ENCODE measurements around the gene PTGER2.

Gene PTGER2

GRCh38 chr14:52307376-52307775 lies 6.7 kb upstream of the PTGER2 start:
- DNase-seq, result no peak

- DNase-seq, result no peak
These were observed 6.2 kb upstream of the PTGER2 start for GRCh38 chr14:52307905-52308304.

GRCh38 chr14:52310541-52310940 lies 3.6 kb upstream of the PTGER2 start:
- DNase-seq, result no peak

GRCh38 chr14:52312931-52313355 lies 1.2 kb upstream of the PTGER2 start:
- DNase-seq, result no peak

- DNase-seq, result no peak
These were observed 650 bp upstream of the PTGER2 start for GRCh38 chr14:52313462-52313861.

GRCh38 chr14:52314595-52315354 lies 663 bp downstream of the PTGER2 start:
- DNase-seq, result no peak

GRCh38 chr14:52315355-52315718 lies 1.2 kb downstream of the PTGER2 start:
- no peak for DNase-seq

GRCh38 chr14:52318062-52318461 lies 4.0 kb downstream of the PTGER2 start:
- no peak for DNase-seq

- DNase-seq, result no peak
These were observed 4.9 kb downstream of the PTGER2 start for GRCh38 chr14:52318826-52319645.

- DNase-seq, result no peak
These were observed 5.8 kb downstream of the PTGER2 start for GRCh38 chr14:52319919-52320318.

GRCh38 chr14:52325126-52325525 lies 11.0 kb downstream of the PTGER2 start:
- no peak for DNase-seq

- DNase-seq, result no peak
These were observed 11.5 kb downstream of the PTGER2 start for GRCh38 chr14:52325630-52326029.

- no peak for DNase-seq
These were observed 13.5 kb downstream of the PTGER2 start for GRCh38 chr14:52327374-52328226.

- no peak for DNase-seq
These were observed 14.2 kb downstream of the PTGER2 start for GRCh38 chr14:52328276-52328675.

- no peak for DNase-seq
These were observed 15.7 kb downstream of the PTGER2 start for GRCh38 chr14:52329678-52330369.

- DNase-seq, result no peak
These were observed 18.2 kb downstream of the PTGER2 start for GRCh38 chr14:52332269-52332668.

GRCh38 chr14:52333108-52333507 lies 19.0 kb downstream of the PTGER2 start:
- no peak for DNase-seq

- DNase-seq, result no peak
These were observed 19.9 kb downstream of the PTGER2 start for GRCh38 chr14:52333823-52334657.

GRCh38 chr14:52336241-52336640 lies 22.1 kb downstream of the PTGER2 start:
- DNase-seq, result no peak

- no peak for DNase-seq
These were observed 24.1 kb downstream of the PTGER2 start for GRCh38 chr14:52338051-52338681.

GRCh38 chr14:52339262-52339661 lies 25.1 kb downstream of the PTGER2 start:
- DNase-seq, result no peak

Measured in DMS 273 treated with DMSO at 0.1 percent for 48 hours (cell line).